GM12872 (cell line): ENCODE measurements around the gene FOXF1.

Experiments
- CTCF ChIP-seq: IDR thresholded peaks from 3 replicates; pipeline ENCODE4 v1.5.1; 2011; ENCODE audit warnings: low read depth, mild to moderate bottlenecking, low read length, moderate library complexity; ENCODE audit not compliant: insufficient read depth

FOXF1 gene

GRCh38 chr16:86517033-86517432 lies 6.7 kb downstream of the FOXF1 start:
- no peak for TF ChIP-seq CTCF

DNA sequence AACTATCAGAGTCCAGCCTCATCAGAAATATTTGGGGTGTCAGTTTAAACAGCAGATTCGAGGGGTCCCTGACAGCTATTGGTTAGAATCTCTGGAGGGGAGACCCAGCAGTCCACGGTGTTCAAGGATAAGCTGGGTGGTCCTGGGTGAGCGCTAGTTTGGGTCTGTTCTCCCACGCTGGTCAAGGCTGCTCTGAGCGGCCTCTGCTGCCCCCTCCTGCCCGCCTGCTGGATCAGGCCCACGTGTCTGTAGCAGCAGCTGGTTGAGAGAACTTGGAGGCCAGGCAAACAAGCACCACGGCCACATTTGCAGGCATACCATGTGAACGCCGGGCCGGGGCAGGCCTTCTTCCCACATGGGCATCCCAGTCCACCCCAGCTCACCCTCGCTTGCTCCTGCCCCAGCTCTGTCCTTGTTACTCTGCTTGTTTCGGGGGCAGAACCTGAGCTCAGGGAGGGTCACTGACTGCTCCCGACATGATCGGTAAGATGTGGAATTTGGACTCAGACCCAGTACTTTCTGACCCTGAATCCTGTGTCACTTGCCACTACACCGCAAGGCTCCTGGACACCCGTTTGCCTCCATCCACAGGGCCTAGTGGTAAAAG lies 7.4 kb downstream of the FOXF1 start:
- TF ChIP-seq CTCF, result peak; percentile 70

- no peak for TF ChIP-seq CTCF
Observed at GRCh38 chr16:86519007-86519648, 8.8 kb downstream of the FOXF1 start.

- peak; percentile 91 for TF ChIP-seq CTCF
Observed at GRCh38 chr16:86519649-86520316, 9.5 kb downstream of the FOXF1 start.

DNA sequence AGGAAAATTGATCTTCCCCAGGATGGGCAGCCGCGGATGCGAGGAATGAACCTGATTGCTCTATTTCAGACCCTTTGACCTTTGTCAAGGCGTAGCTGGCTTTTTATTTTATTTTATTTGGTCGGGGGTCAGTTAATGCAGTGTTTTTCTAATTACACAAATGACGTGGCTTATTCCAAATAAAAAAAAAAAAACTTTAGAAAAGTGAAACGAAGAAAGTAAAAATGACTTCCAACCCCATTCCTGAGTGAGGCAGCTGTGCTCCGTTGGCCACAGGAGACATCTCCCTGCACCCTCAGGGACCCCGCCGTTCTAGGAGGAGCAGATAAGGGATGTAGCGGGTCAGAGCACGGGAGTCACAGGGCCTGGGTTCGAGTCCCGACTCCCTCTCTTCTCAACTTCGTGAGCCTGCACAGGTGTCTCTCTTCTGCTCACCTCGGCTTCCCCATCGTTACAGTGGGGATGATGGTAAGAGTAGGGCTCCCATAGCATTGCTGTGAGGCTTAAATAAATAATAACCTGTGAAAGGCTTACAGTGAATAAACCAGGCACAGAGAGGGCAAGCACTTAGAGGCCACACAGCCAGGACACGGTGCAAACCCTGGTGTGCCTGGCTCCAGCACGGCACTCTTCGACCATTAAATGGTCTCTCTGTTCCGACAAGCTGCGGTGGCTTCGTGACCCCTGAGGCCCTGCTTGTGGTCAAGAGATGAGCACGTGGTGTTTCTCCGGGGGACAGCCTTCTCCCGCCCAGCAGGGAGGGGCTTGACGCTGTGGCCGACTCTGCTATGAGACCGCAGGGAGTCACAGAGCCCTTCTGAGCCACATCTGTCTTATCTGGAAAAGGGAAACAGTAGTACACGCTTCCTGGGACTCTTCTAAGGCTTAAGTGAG lies 10.2 kb downstream of the FOXF1 start:
- no peak for TF ChIP-seq CTCF

DNA sequence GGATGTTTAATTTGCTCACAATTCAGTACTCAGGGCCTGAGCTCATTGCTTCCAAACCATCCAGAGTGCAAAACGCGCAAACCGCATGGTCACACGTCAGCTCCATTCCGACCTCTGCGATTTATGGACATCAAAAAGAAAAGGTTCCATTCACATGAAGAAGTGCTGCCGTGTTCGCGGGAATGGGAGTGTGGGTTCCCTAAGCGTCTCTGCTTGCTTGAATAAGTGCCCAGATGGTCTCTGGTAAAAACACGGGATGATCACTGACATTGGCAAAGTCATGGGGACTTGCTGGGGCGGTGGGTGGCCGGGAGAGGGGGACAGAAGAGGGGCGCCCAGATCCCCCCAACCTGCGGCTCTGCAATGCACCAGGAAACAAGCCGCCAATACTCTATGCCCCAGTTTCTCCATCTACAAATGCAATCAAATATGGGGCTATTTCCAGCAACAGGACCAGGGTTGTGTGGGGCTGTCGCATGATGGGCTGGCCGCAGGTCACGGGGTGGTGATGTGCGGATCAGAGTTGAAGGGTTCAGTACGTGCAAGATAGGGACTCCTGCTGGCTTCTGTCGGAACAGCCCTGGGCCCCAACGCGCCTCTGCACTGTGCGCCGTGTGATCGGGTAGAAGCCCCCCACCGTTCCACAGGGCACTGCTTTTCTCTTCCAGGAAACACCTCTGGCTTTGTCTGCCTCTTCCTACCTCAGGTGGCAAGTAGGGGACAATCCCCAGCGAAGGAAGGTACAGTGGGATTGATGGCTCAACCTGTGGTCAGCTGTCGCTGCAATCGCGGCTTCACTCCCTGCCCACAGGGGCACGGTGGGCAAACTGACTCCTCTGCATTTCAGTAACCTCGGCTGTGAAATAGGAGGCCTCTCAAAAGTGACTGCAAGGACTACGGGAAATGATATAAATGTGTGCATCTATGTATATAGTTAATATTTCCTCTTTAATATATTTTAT lies 11.2 kb downstream of the FOXF1 start:
- TF ChIP-seq CTCF, result no peak
